Activated CD4-positive, alpha-beta T cell treated with anti-CD3 and anti-CD28 coated beads, Interleukin-2, amount 10 ng/mL, durations not matched to agents 24 days and 14 days (primary cell): ENCODE measurements around the gene PRR23E. TPM values are rescaled to one million over a fixed set of nuclear protein-coding genes. Genes with fewer than 3 reads are reported as not detected.
A peak's percentile ranks its signal among the peaks of the same experiment; 100 is the strongest.

Experiments used
- DNase-seq: peaks from one replicate; pipeline ENCODE4 v3.0.0; 2022
- H3K27ac Mint-ChIP-seq: one replicate; pipeline ENCODE4 v1.8.0; 2022; ENCODE audit warnings: mild to moderate bottlenecking, mixed read lengths
- H3K27me3 Mint-ChIP-seq: one replicate; pipeline ENCODE4 v1.8.0; 2022; ENCODE audit warnings: mixed read lengths
- H3K36me3 Mint-ChIP-seq: one replicate; pipeline ENCODE4 v1.8.0; 2022; ENCODE audit warnings: low read depth, mild to moderate bottlenecking, mixed read lengths
- H3K4me1 Mint-ChIP-seq: one replicate; pipeline ENCODE4 v1.8.0; 2021; ENCODE audit warnings: mixed read lengths
- H3K4me3 Mint-ChIP-seq: one replicate; pipeline ENCODE4 v1.8.0; 2022; ENCODE audit warnings: mild to moderate bottlenecking, moderate library complexity, mixed read lengths
- H3K9me3 Mint-ChIP-seq: one replicate; pipeline ENCODE4 v1.8.0; 2021; ENCODE audit warnings: mixed read lengths
- intact Hi-C: fragments of 100-400 bp; cut with micrococcal nuclease; formaldehyde crosslinking; loops from one replicate; pipeline ENCODE4 v1.15.1; 2023
- total RNA-seq: library from RNA; stranded (reverse); gene quantifications from 2 replicates; pipeline ENCODE4 v1.2.3, GENCODE V29; 2022

The PRR23E gene
- total RNA-seq, 1 donor from 2014 or later, result not detected

DNA sequence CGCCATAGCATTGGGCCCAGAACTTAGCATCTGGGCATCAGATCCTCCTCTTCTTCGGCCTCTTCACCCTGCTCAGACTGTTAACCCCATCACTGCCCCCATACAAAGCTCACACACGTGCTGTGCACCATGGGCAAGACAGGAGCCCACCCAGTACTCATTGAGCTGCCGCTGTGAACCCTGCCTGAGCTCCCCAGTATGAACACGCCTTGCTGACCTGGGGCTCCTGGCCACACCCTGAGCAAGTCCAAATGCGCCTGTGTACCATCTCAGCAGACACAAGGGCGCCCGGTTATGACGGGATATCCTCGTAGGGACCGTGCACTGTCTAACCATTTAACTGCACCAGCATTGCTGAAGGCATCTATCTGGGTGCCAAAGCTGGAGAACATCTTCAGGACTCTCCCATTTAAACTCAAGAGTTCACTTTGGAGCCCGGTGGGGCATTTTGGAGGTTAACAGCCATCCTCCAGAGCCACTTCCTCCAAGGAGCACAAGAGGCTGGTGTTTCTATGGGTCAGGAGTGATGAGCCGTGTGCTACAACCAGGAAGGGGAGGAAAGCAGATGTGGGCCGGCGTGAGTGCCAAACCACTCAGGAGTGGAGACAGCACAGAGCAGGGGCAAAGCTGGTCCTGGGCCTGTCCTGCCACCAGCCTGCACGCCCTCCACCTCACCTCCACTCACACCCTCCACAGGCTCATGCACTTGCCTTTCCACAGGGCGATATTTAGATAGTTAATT is 12.1 kb downstream of the PRR23E start:
- Mint-ChIP-seq H3K4me1 (no peaks in the 10 kb centered on the region), H3K27ac (no peak overlapping the region), H3K9me3 (peaks cover 5% of the 10 kb centered on the region), H3K27me3 (peaks cover 10% of the 10 kb centered on the region), H3K36me3 (no peaks in the 10 kb centered on the region), H3K4me3 (no peak overlapping the region)
- intact Hi-C loops, result no loop called here
- peak; percentile 36 for DNase-seq

DNA sequence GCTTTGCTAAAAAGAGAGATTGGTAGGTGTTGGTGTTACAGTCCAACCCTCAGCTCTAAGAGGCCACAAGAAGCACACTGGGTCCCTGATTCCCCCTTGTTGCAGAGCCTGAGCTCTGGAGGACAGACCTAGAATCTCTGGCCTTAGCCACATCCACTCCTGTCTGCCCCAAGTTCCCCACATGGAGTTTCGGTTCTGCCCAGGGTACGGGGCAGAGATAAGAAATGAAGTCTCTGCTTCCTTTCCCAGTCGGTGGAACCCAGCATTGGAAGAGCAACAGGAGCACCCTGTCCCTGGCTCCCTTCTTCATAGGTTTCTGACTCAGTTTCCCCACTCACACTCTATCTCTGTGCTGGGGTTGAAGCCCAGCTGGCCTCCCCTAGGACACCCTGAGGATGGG is 13.2 kb downstream of the PRR23E start:
- intact Hi-C loops, result no loop called here
- no peak overlapping the region for H3K27ac Mint-ChIP-seq
- H3K9me3 Mint-ChIP-seq, result peaks cover 5% of the 10 kb centered on the region
- no peaks in the 10 kb centered on the region for H3K36me3 Mint-ChIP-seq
- H3K4me3 Mint-ChIP-seq, result no peak overlapping the region
- DNase-seq, result peak; percentile 33
- H3K4me1 Mint-ChIP-seq, result no peaks in the 10 kb centered on the region
- H3K27me3 Mint-ChIP-seq, result peaks cover 7% of the 10 kb centered on the region

DNA sequence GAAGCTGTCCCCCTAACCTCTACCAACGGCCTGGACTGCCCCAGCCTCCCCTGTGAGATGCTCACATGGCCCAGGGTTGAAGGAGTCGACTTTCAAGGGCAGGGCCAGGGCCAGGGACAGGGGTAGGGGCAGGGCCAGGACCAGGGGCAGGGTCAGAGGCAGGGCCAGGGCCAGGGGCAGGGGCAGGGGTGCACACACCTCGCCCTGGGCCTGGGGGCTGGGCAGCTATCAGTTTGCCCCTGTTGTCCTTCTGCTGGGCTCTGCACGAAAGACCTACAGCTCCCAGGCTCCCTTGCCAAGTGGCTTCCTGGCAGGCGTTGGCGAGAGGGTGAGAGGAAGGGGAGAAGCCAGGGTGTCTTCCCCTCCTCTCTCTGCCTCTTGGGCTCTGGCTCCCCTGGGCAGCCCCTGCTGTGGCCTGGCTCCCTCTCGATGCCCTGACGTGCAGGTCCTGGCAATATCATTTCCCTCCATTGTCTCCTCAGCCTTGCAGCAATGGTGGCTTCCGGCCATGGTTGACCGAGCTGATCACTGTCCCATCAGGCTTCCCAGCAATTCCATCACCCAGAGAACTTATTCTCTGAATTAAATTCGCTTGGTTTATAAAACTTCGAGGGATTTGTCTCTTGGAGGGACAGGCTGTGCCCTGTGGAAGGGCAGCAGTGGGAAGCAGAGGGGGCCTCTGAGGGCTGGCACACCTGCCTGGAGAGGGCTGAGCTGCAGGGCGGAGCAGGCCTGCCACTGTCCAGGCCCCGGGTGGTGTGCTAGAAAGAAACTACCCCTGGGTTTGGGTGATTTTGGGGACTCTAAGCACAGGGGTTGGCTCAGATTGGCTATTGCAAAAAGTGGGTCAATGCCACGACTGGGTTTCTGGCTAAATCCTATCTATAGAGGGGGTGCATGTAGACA is 13.9 kb downstream of the PRR23E start:
- Mint-ChIP-seq H3K36me3 (no peaks in the 10 kb centered on the region), H3K9me3 (peaks cover 5% of the 10 kb centered on the region), H3K27me3 (peaks cover 7% of the 10 kb centered on the region), H3K4me3 (no peak overlapping the region), H3K4me1 (no peaks in the 10 kb centered on the region), H3K27ac (no peak overlapping the region)
- peak; percentile 32 for DNase-seq
- intact Hi-C loops, result no loop called here

DNA sequence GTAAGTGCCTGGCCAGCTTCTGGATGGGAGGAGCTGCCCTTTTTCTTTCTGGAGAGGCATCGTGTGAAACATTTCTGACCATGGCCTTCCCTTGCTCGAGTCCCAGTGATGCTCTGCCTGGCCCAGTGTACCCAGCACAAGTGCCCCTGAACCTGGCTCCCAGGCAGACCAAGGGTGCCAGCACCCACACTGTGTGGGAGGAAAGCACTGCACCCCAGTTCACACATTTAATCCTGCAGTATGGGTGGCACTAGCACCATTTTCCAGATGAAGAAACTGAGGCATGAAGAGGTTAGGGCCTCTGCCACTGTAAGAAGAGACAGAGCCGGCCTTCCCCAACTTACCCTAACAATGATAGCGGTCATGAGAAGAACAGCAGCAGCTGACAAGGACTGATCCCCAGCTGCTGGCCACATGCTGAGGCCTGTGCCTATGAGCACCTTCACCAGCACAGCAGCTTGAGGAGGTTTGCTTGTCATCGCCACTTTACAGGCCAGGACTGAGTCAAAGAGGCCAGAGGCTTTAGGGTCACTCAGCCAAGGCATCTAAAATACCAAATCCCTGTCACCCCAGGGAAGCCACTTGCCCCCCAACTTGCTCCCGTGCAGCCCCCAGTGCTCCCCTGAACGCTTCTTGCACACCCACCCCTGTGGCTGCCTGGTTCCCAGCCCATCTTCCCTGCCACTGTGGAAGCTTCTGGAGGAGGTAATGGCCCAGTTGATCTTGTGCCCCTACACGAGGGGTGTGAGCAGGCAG is 15.0 kb downstream of the PRR23E start:
- Mint-ChIP-seq H3K4me1 (no peaks in the 10 kb centered on the region), H3K36me3 (no peaks in the 10 kb centered on the region), H3K27ac (no peak overlapping the region), H3K27me3 (peaks cover 1% of the 10 kb centered on the region), H3K4me3 (no peak overlapping the region), H3K9me3 (peaks cover under 1% of the 10 kb centered on the region)
- DNase-seq, result peak; percentile 45
- intact Hi-C loops, result no loop called here

DNA sequence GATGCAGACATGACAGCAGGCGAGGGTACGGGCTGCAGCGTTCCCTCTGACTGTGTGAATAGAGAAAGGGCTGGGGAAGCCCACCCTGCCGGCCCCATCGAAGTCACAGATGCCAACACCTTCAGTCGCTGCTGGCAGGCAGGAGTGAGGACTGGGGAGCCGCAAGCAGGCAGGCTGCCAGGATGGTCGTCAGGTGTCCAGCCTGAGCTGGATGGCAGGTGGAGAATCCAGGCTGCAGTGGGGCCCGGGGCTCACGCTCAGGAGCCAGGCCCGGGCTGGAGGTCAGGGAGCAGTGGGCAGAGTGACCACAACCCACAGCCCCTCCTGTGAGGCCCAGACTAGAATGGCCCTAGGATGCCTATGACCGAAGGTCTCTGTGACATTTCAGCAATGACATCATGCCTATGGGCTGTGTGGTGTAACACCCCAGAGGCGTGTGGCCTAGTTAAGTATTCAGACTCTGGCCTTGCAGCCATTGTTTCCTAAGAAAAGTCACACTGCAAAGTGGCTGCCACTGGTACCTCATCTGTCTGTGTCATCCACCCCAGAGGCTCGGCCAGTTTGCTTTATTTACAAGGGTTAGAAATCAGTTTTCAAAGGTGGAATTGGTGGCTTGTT is 15.7 kb downstream of the PRR23E start:
- Mint-ChIP-seq H3K4me1 (no peaks in the 10 kb centered on the region), H3K27ac (no peak overlapping the region), H3K9me3 (no peaks in the 10 kb centered on the region), H3K4me3 (no peak overlapping the region), H3K27me3 (peaks cover 3% of the 10 kb centered on the region), H3K36me3 (no peaks in the 10 kb centered on the region)
- intact Hi-C loops, result no loop called here
- peak; percentile 38 for DNase-seq

DNA sequence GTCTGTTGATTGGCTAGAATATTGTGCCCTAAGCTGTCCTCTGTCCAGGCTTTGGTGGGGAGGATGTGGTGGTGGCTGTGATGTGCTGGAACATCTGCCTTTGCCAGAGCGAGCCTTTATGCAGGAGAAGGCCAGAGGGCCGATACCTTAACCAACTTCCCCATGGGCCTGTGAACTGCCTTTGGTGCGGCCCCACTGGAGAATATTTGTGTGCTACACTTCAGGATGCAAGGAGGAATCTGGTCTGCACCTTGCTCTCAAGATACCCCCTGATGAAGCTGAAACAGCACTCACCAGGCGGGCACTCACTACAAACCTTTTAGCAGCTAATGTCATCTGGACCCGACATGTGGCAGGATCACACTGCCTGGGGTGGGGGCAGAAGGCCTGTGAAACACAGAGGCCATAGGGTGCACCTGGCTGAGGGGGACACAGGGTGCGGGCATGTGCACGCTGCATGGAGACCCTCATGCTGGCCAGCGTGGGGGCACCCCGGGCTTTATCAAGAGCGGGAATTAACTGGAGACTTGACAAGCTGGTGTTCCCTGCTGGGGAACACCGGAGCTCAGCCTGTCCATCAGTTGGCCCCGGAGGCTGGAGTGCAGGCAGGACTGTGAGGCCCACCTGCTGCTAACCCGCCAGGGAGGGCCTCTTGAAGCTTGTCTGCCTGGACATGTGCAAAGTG is 16.4 kb downstream of the PRR23E start:
- Mint-ChIP-seq H3K27ac (no peak overlapping the region), H3K4me1 (no peaks in the 10 kb centered on the region), H3K4me3 (no peak overlapping the region), H3K27me3 (peaks cover 3% of the 10 kb centered on the region), H3K9me3 (no peaks in the 10 kb centered on the region), H3K36me3 (no peaks in the 10 kb centered on the region)
- intact Hi-C loops, result no loop called here
- DNase-seq, result peak; percentile 41

DNA sequence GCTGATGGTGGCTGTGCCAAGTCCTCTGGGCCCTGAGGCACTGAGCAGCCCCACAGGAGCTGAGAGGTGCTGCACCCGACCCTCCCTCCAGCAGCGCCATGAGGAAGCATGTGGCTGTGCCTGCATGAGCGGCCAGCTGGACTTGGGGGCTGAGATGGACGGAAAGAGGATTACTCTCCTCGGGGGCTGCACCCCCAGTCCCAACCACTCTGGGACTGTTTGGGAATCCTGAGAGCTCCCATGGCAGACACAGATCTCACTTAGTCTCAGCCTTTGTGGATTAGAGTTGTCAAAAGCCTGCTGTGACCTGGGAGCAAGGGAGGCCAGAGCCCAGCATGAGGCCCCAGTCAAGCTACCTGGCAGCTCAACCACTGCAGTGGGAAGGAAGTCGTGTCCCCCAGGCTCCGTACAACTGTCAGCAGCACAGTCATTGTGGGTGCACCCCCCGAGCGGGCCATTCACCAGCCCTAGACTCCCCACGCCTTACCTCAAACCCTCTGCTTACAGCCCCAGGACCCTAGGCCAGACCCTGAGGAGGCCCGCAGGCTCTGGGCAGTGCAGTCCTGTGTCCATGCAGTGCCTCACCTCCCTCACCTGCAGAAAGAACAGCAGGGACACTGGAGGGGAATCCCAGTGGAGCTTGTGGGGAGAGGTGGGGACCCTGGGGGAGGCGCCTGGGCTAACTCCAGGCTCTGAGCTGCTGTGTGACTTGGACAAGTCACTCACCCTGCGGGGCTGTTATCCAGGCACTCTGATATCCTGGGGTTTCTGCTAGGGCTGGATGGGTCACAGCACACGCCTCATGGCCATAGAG is 17.1 kb downstream of the PRR23E start:
- no peak overlapping the region for H3K27ac Mint-ChIP-seq
- H3K27me3 Mint-ChIP-seq, result peaks cover 6% of the 10 kb centered on the region
- peak; percentile 46 for DNase-seq
- peaks cover 2% of the 10 kb centered on the region for H3K4me1 Mint-ChIP-seq
- H3K9me3 Mint-ChIP-seq, result no peaks in the 10 kb centered on the region
- H3K4me3 Mint-ChIP-seq, result no peak overlapping the region
- intact Hi-C loops, result no loop called here
- no peaks in the 10 kb centered on the region for H3K36me3 Mint-ChIP-seq

DNA sequence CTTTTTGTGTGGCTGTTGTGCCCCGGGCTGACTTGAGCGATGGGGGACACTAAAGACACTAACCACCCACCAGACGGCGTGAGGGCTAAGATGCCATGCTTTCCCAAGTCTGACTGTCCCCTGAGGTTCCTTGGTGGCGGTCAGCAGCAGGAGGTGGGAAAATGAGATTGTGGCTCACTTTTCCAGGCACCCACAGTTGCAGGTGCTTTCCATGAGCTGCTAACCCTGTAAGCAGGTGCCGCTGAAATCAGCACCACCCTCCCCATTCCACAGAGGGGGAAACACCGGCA is 17.7 kb downstream of the PRR23E start:
- H3K9me3 Mint-ChIP-seq, result no peaks in the 10 kb centered on the region
- H3K27ac Mint-ChIP-seq, result no peak overlapping the region
- H3K27me3 Mint-ChIP-seq, result peaks cover 6% of the 10 kb centered on the region
- peak; percentile 27 for DNase-seq
- no peaks in the 10 kb centered on the region for H3K36me3 Mint-ChIP-seq
- intact Hi-C loops, result no loop called here
- peaks cover 2% of the 10 kb centered on the region for H3K4me1 Mint-ChIP-seq
- no peak overlapping the region for H3K4me3 Mint-ChIP-seq

DNA sequence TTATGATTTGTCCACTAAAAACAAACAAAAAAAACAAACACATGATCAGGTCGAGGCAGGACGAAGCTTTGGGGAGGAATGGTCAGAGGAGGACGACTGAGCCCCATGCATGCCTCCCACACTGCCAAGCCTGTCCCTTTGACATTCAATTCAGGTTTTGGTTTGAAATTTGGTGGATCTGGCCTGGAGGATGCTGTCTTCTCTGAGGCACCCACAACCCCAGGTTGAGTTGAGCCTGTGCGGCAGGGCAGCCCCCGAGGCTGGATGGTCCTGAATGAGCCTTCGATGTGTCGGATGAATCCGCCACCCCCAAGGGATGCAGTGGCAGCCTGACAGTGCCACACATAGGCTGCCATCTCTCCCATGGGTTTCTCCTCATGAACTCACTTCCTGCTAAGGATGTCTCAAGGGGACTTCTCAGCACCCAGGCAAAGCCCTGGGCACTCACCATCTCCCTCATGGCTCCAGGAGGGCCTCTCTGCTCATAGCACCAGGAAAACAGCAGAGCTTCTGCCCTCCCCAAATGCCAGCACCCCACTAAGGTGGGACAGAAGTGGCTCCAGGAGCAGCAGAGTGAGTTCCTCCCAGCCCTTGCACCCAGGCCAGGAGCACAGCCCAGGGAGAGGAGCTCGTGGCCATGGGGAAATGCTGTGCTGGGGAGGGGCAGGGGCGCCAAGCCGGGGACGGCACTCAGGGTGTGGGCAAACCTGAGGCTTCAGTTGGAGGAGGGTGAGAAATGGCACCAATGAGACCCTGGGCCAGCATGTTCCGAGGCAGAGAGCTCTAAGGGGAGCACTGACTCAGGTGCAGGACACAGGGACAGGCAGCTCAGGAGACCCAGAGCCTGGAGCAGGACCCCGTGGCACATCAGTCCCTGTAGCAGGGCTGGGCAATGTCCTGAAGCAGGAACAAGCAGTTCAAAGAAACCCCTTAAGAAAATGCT is 18.5 kb downstream of the PRR23E start:
- no peak overlapping the region for H3K27ac Mint-ChIP-seq
- H3K9me3 Mint-ChIP-seq, result no peaks in the 10 kb centered on the region
- no peaks in the 10 kb centered on the region for H3K36me3 Mint-ChIP-seq
- peaks cover 6% of the 10 kb centered on the region for H3K27me3 Mint-ChIP-seq
- H3K4me1 Mint-ChIP-seq, result peaks cover 2% of the 10 kb centered on the region
- intact Hi-C loops, result no loop called here
- peak; percentile 23 for DNase-seq
- H3K4me3 Mint-ChIP-seq, result no peak overlapping the region

DNA sequence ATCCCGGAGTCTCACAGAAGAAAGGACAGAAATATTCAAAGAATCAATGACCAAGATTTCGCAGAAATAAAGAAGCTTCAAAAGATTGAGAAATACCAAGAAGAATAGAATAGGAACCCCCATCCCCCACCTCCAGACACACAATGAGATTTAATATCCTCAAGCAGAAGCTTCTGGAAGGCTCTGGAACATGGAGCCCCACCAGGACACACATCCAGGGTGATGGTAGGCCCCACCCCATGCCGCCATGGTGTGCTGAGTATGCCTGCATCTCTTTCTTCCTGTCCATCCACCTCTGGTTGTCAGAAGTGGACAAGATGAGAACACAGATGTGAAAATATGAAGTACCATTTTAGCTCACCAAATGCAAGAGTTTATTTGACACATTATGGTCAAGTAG is 19.3 kb downstream of the PRR23E start:
- Mint-ChIP-seq H3K4me1 (peaks cover 2% of the 10 kb centered on the region), H3K4me3 (no peak overlapping the region), H3K36me3 (no peaks in the 10 kb centered on the region), H3K9me3 (no peaks in the 10 kb centered on the region), H3K27ac (no peak overlapping the region), H3K27me3 (peaks cover 6% of the 10 kb centered on the region)
- DNase-seq, result peak; percentile 34
- intact Hi-C loops, result no loop called here

DNA sequence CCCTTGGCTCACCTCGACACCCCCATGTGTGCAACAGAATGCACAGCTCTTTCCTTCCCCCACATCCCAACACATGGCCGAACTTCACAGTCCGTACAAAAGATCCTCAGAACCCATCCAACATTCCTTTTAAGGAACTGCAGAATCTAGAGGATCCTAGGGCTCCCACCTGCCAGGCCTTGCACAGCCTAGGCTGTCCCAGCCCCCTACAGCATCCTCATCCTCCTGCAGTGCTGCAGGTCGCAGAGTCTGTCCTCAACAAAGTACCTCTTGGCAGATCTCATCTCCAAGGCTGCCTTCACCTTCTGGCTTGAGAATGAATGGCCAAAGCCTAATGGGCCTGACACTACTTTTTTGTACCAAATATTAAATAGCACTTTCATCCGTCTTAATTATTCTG is 19.8 kb downstream of the PRR23E start:
- H3K9me3 Mint-ChIP-seq, result no peaks in the 10 kb centered on the region
- H3K27ac Mint-ChIP-seq, result no peak overlapping the region
- H3K4me1 Mint-ChIP-seq, result peaks cover 2% of the 10 kb centered on the region
- peaks cover 6% of the 10 kb centered on the region for H3K27me3 Mint-ChIP-seq
- no peak for DNase-seq
- no peak overlapping the region for H3K4me3 Mint-ChIP-seq
- intact Hi-C loops, result no loop called here
- no peaks in the 10 kb centered on the region for H3K36me3 Mint-ChIP-seq

DNA sequence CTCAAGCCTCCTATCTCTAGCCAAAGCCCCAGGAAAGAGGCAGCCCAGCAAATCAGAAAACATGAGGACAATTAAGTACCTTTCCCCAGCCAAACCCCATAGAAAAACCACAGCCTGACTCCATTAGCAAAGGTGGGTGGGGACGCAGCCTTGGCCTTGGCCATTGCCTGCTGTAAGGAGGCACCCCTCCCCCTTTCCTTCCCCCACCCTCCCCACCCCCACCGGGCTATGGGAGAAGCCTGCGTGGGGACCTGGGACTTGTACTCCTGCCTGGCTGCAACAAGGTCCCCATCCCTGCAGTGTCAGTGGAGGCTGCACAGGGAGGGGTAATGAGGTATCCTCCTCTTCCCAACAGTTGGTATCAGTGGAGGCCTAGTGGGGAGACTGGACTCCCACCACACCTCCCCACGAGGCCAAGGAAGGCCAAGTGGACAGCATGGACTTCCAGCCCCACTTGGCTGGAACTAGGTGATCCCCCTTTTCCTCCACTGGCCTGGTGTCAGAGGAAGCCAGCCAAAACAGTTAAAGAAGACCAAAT is 20.5 kb downstream of the PRR23E start:
- no peak overlapping the region for H3K4me3 Mint-ChIP-seq
- DNase-seq, result peak; percentile 9

More for the DNA sequence above, 20.5 kb downstream of the PRR23E start:
- Mint-ChIP-seq H3K9me3 (no peaks in the 10 kb centered on the region), H3K36me3 (no peaks in the 10 kb centered on the region), H3K27ac (no peak overlapping the region), H3K27me3 (peaks cover 6% of the 10 kb centered on the region), H3K4me1 (peaks cover 2% of the 10 kb centered on the region)
- intact Hi-C loops, result no loop called here
